Measurements from ENCODE around the gene RELT. TPM values are rescaled to one million over a fixed set of nuclear protein-coding genes. Genes with fewer than 3 reads are reported as not detected.

The RELT gene, protein sequence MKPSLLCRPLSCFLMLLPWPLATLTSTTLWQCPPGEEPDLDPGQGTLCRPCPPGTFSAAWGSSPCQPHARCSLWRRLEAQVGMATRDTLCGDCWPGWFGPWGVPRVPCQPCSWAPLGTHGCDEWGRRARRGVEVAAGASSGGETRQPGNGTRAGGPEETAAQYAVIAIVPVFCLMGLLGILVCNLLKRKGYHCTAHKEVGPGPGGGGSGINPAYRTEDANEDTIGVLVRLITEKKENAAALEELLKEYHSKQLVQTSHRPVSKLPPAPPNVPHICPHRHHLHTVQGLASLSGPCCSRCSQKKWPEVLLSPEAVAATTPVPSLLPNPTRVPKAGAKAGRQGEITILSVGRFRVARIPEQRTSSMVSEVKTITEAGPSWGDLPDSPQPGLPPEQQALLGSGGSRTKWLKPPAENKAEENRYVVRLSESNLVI
- 24.5 and 34.0 TPM in 2 replicates for total RNA-seq (2014; rRNA removed)
- Bru-seq, nascent RNA, result percentile 54 among the genes with signal in this experiment
- BruChase-seq, experiment 1, labeled RNA remaining after a 6-hour chase, result percentile 66 among the genes with signal in this experiment
- BruChase-seq, experiment 2, labeled RNA remaining after a 2-hour chase, result percentile 61 among the genes with signal in this experiment
- long read RNA-seq, partial matches to known transcripts, result 2 of 11 reads
- long read RNA-seq, other reads (novel, unspliced or antisense), result 4 of 11 reads

GRCh38 chr11:73376160-73376802 is at the start of gene RELT:
TSS of gene RELT (plus strand) at chr11:73376399. CDS start at chr11:73389137, 12,738 bp downstream.
- peak within 1 kb of the TSS; percentile 39 for H3K27ac ChIP-seq (ENCODE audit: low read length)
- peaks cover 28% of the 10 kb centered on the region for H3K4me1 ChIP-seq (ENCODE audit: insufficient read depth, low read length)
- no peaks in the 10 kb centered on the region for H3F3A ChIP-seq (ENCODE audit: low read length, unreplicated experiment)
- peaks cover 5% of the 10 kb centered on the region; the same call in 1 of the 2 replicates for H3K36me3 ChIP-seq (ENCODE audit: low read depth, low read length)
- DNase-seq (peak; percentile 98), ATAC-seq (peak; percentile 87)
- ChIA-PET CTCF (interaction anchor here (1.1 to 1.4 kb wide), 2 partner anchors 22 to 249 kb away, joined by 3 to 5 read pairs; no protein-coding TSS in a partner anchor), POLR2A (ENCODE audit: unreplicated experiment) (interaction anchor here (0.6 kb wide), 1 partner anchor 943 kb away, joined by 4 read pairs; no protein-coding TSS in a partner anchor)
- H4K20me1 ChIP-seq (ENCODE audit: low read length), result peaks cover 40% of the 10 kb centered on the region
- H3K4me3 ChIP-seq (ENCODE audit: low read length), result peak within 1 kb of the TSS; percentile 99
- intact Hi-C loops (cut with micrococcal nuclease), result loop anchor here (1.0 kb wide), 1 partner anchor 25 kb away; no protein-coding TSS in a partner anchor
- peaks cover 50% of the 10 kb centered on the region for H3K79me2 ChIP-seq (ENCODE audit: low read length)
- BruUV-seq (replicated peaks), result no TSS peak
- H3K4me2 ChIP-seq (ENCODE audit: low read length), result peak within 1 kb of the TSS; percentile 94
- H3K9me3 ChIP-seq (ENCODE audit: low read length), result no peaks in the 10 kb centered on the region
- peak within 1 kb of the TSS; percentile 94 for H3K9ac ChIP-seq (ENCODE audit: low read length)
- no peaks in the 10 kb centered on the region for H3K9me2 ChIP-seq (replicated peaks; ENCODE audit: low read length)
- no peaks in the 10 kb centered on the region for H3K27me3 ChIP-seq (ENCODE audit: low read length)
- H2AFZ ChIP-seq (ENCODE audit: low read length), result peak within 1 kb of the TSS; percentile 77
- TF ChIP-seq EZH2phosphoT487 (IDR thresholded peaks at IDR 0.05; ENCODE audit: borderline replicate concordance, low read length), result no peak
- peak; percentile 89 for TF ChIP-seq CTCF (conservative IDR thresholded peaks at IDR 0.05; ENCODE audit: low read depth, low read length)
- TF ChIP-seq EZH2 (IDR thresholded peaks at IDR 0.05; ENCODE audit: low read length, unreplicated experiment), result no peak

GRCh38 chr11:73326929-73327811 is 49.0 kb upstream of the RELT start:
- DNase-seq (peak; percentile 71), ATAC-seq (peak; percentile 56)
- H3K9me3 ChIP-seq (ENCODE audit: low read length), result no peaks in the 10 kb centered on the region
- TF ChIP-seq EZH2phosphoT487 (IDR thresholded peaks at IDR 0.05; ENCODE audit: borderline replicate concordance, low read length) (no peak), CTCF (conservative IDR thresholded peaks at IDR 0.05; ENCODE audit: low read depth, low read length) (no peak), EZH2 (IDR thresholded peaks at IDR 0.05; ENCODE audit: low read length, unreplicated experiment) (no peak)
- H2AFZ ChIP-seq (ENCODE audit: low read length), result no peak overlapping the region
- no peak overlapping the region for H3K4me2 ChIP-seq (ENCODE audit: low read length)
- H3K79me2 ChIP-seq (ENCODE audit: low read length), result no peaks in the 10 kb centered on the region
- BruUV-seq (replicated peaks), result no TSS peak
- no peaks in the 10 kb centered on the region for H4K20me1 ChIP-seq (ENCODE audit: low read length)
- H3K4me1 ChIP-seq (ENCODE audit: insufficient read depth, low read length), result peaks cover 10% of the 10 kb centered on the region; the same call in 1 of the 2 replicates
- ChIA-PET POLR2A (ENCODE audit: unreplicated experiment) (interaction anchor here (0.5 kb wide), 1 partner anchor 605 kb away, joined by 3 read pairs; no protein-coding TSS in a partner anchor), CTCF (no interaction called here)
- no peak overlapping the region for H3K9ac ChIP-seq (ENCODE audit: low read length)
- no peaks in the 10 kb centered on the region for H3F3A ChIP-seq (ENCODE audit: low read length, unreplicated experiment)
- H3K4me3 ChIP-seq (ENCODE audit: low read length), result no peak overlapping the region
- no peaks in the 10 kb centered on the region for H3K9me2 ChIP-seq (replicated peaks; ENCODE audit: low read length)
- H3K27ac ChIP-seq (ENCODE audit: low read length), result no peak overlapping the region
- intact Hi-C loops (cut with micrococcal nuclease), result loop anchor here (1.0 kb wide), 1 partner anchor 20 kb away; no protein-coding TSS in a partner anchor
- no peaks in the 10 kb centered on the region for H3K27me3 ChIP-seq (ENCODE audit: low read length)
- no peaks in the 10 kb centered on the region for H3K36me3 ChIP-seq (ENCODE audit: low read depth, low read length)

Measured in PC-3 (cell line).